Kidney epithelial cell (primary cell): ENCODE data around the gene DDX49. TPM values are rescaled to one million over a fixed set of nuclear protein-coding genes. Genes with fewer than 3 reads are reported as not detected.

ENCODE experiments used
- DNase-seq: peaks from one replicate; pipeline ENCODE4 v3.0.0-alpha.2; 2010; ENCODE audit warnings: low read depth
- H3K27me3 ChIP-seq: 2 replicates; pipeline ENCODE4 v1.6.0; 2011; ENCODE audit warnings: low read length; ENCODE audit not compliant: control insufficient read depth, insufficient read depth
- H3K36me3 ChIP-seq: 2 replicates; pipeline ENCODE4 v1.5.1; 2011; ENCODE audit warnings: low read length; ENCODE audit not compliant: control insufficient read depth, insufficient read depth
- H3K4me3 ChIP-seq: 2 replicates; pipeline ENCODE4 v1.5.1; 2011; ENCODE audit warnings: low read depth, mild to moderate bottlenecking, control low read depth, low read length
- CTCF ChIP-seq: IDR thresholded peaks from 2 replicates; pipeline ENCODE4 v1.5.1; 2011; ENCODE audit warnings: mild to moderate bottlenecking, moderate library complexity, low read length, control low read depth, inconsistent platforms; ENCODE audit not compliant: insufficient read depth, poor library complexity, severe bottlenecking
- total RNA-seq: library from RNA; depleted of rRNA; stranded (reverse); fragments of >200 nt; gene quantifications from 2 replicates; pipeline ENCODE4 v1.2.3, GENCODE V29; 2015

The DDX49 gene
- total RNA-seq, 1 donor from 2014 or later: 85.0 TPM

- H3K27me3 ChIP-seq: no peaks in the 10 kb centered on the region
- TF ChIP-seq CTCF: no peak
- DNase-seq: no peak
- peaks cover 2% of the 10 kb centered on the region for H3K36me3 ChIP-seq
- H3K4me3 ChIP-seq: no peak overlapping the region
Measured at GRCh38 chr19:18908917-18909619, 10.4 kb upstream of the DDX49 start.

- Histone ChIP-seq H3K27me3 (no peaks in the 10 kb centered on the region), H3K4me3 (no peak overlapping the region), H3K36me3 (peaks cover 2% of the 10 kb centered on the region)
- TF ChIP-seq CTCF: no peak
- DNase-seq: no peak
Measured at GRCh38 chr19:18910010-18910409, 9.5 kb upstream of the DDX49 start.

- Histone ChIP-seq H3K36me3 (no peaks in the 10 kb centered on the region), H3K27me3 (no peaks in the 10 kb centered on the region), H3K4me3 (no peak overlapping the region)
- no peak for DNase-seq
- no peak for TF ChIP-seq CTCF
Measured at GRCh38 chr19:18910801-18911436, 8.6 kb upstream of the DDX49 start.

GRCh38 chr19:18912933-18913332 lies 6.6 kb upstream of the DDX49 start:
- DNase-seq: no peak
- TF ChIP-seq CTCF: no peak
- no peak overlapping the region for H3K4me3 ChIP-seq
- H3K27me3 ChIP-seq: no peaks in the 10 kb centered on the region
- no peaks in the 10 kb centered on the region for H3K36me3 ChIP-seq

GRCh38 chr19:18913466-18913865 lies 6.0 kb upstream of the DDX49 start:
- no peak for TF ChIP-seq CTCF
- Histone ChIP-seq H3K27me3 (no peaks in the 10 kb centered on the region), H3K4me3 (no peak overlapping the region), H3K36me3 (no peaks in the 10 kb centered on the region)
- no peak for DNase-seq
